Suprapubic skin (tissue), 4 donors: ENCODE results near the gene MED28.

ENCODE experiments used
- CTCF ChIP-seq, 2 donors: fragments of 200-600 bp in 1 of 2; fragments of 450-650 bp in 1 of 2; sonication (generic) in 1 of 2; IDR thresholded peaks; one replicate each; pipeline ENCODE4 v1.5.1; 2016 to 2019; ENCODE audit warnings: antibody characterized with exemption in 2 of 2, mild to moderate bottlenecking in 1 of 2, moderate library complexity in 1 of 2
- POLR2A ChIP-seq, 2 donors: fragments of 450-650 bp; IDR thresholded peaks; one replicate each; pipeline ENCODE4 v1.6.1; 2017; ENCODE audit warnings: antibody characterized with exemption in 2 of 2, mild to moderate bottlenecking in 2 of 2, moderate library complexity in 2 of 2
- POLR2AphosphoS5 ChIP-seq, 3 donors: sonication (generic); formaldehyde crosslinking; IDR thresholded peaks; one replicate each; pipeline ENCODE4 v1.6.1; 2017; ENCODE audit warnings: antibody characterized with exemption in 3 of 3

GRCh38 chr4:17618926-17619325, 4.5 kb downstream of the MED28 start:
- no peak for TF ChIP-seq POLR2A (IDR thresholded peaks at IDR 0.05)
- no peak for TF ChIP-seq CTCF (IDR thresholded peaks at IDR 0.05)
- no peak for TF ChIP-seq POLR2AphosphoS5 (IDR thresholded peaks at IDR 0.05)
